Measurements from ENCODE around the gene HDGF. TPM values are rescaled to one million over a fixed set of nuclear protein-coding genes. Genes with fewer than 3 reads are reported as not detected.

The HDGF gene
- total and polyA plus RNA-seq, 9 of the 15 experiments (the other 6 are each of a cell fraction or from before 2014, with no cell fraction given): 38.8 to 601 (median 400) TPM

GRCh38 chr1:156693848-156694689 is 57.4 kb downstream of the HDGF start (continued):
- TF ChIP-seq DLX4 (CRISPR knock-in tag; IDR thresholded peaks at IDR 0.05): no peak
- no peak for TF ChIP-seq RBM14 (IDR thresholded peaks at IDR 0.05; ENCODE audit: borderline replicate concordance, insufficient read depth, low read depth, low read length)
- TF ChIP-seq ZNF23 (CRISPR knock-in tag; IDR thresholded peaks at IDR 0.05): no peak
- TF ChIP-seq ZNF696 (CRISPR knock-in tag; conservative IDR thresholded peaks at IDR 0.05): no peak
- no peak for TF ChIP-seq SETDB1 (IDR thresholded peaks at IDR 0.05; ENCODE audit: low read length)
- no peak for TF ChIP-seq ARID2 (IDR thresholded peaks at IDR 0.05)
- 0 out of 2 replicates have a peak, but pooled peaks have one; percentile 72 for TF ChIP-seq RHOXF2B (CRISPR knock-in tag; conservative IDR thresholded peaks at IDR 0.05)
- TF ChIP-seq ZNF57 (CRISPR knock-in tag; IDR thresholded peaks at IDR 0.05): no peak
- no peak; the same call in 1 of the 2 replicates for TF ChIP-seq MYC (IDR thresholded peaks at IDR 0.05; ENCODE audit: low read depth, low read length)
- TF ChIP-seq MYC (CRISPR knock-in tag; IDR thresholded peaks at IDR 0.05; ENCODE audit: borderline replicate concordance, low read depth): peak; percentile 82; the same call in 1 of the 2 replicates
- no peak for TF ChIP-seq NCOA2 (IDR thresholded peaks at IDR 0.05; ENCODE audit: partially characterized antibody in 2 of 2)
- no peak for TF ChIP-seq RAD51 (IDR thresholded peaks at IDR 0.05; ENCODE audit: borderline replicate concordance, low read depth)
- TF ChIP-seq NCOA4 (IDR thresholded peaks at IDR 0.05; ENCODE audit: partially characterized antibody): no peak
- TF ChIP-seq SNIP1 (IDR thresholded peaks at IDR 0.05; ENCODE audit: low read depth): no peak
- TF ChIP-seq NBN (IDR thresholded peaks at IDR 0.05; ENCODE audit: low read depth): peak; percentile 64; the same call in 1 of the 2 replicates
- TF ChIP-seq ZNF184 (CRISPR knock-in tag; IDR thresholded peaks at IDR 0.05): no peak
- TF ChIP-seq POLR2A (conservative IDR thresholded peaks at IDR 0.05): 0 out of 2 replicates have a peak, but pooled peaks have one; percentile 30
- TF ChIP-seq ZBTB49 (CRISPR knock-in tag; IDR thresholded peaks at IDR 0.05; ENCODE audit: borderline replicate concordance): no peak
- TF ChIP-seq CBX1 (IDR thresholded peaks at IDR 0.05; ENCODE audit: low read depth): no peak
- TF ChIP-seq RBM15 (IDR thresholded peaks at IDR 0.05; ENCODE audit: insufficient read depth, low read length): no peak
- TF ChIP-seq HINFP (tag; conservative IDR thresholded peaks at IDR 0.05; ENCODE audit: low read depth): peak; percentile 73
- no peak for TF ChIP-seq CREB1 (IDR thresholded peaks at IDR 0.05)
- TF ChIP-seq CREB1 (CRISPR knock-in tag; IDR thresholded peaks at IDR 0.05): peak; percentile 59; the same call in 1 of the 2 replicates
- TF ChIP-seq MYNN (IDR thresholded peaks at IDR 0.05): no peak
- TF ChIP-seq MYNN (CRISPR knock-in tag; IDR thresholded peaks at IDR 0.05): no peak
- peak; percentile 61 for TF ChIP-seq TBP (optimal IDR thresholded peaks at IDR 0.05; ENCODE audit: low read depth, low read length)
- peak; percentile 75 for TF ChIP-seq ZNF644 (tag; IDR thresholded peaks at IDR 0.05; ENCODE audit: low read depth)
- TF ChIP-seq ZEB2 (IDR thresholded peaks at IDR 0.05): 0 out of 2 replicates have a peak, but pooled peaks have one; percentile 20

Data from K562 (cell line).